Measurements from ENCODE around the gene TRMT10B.

GRCh38 chr9:37769995-37770394, 16.4 kb downstream of the TRMT10B start:
- TF ChIP-seq CTCF (IDR thresholded peaks at IDR 0.05) (no peak), POLR2A (IDR thresholded peaks at IDR 0.05) (no peak), POLR2AphosphoS5 (IDR thresholded peaks at IDR 0.05) (no peak)
